Esophagus squamous epithelium (tissue), 5 donors: Measurements from ENCODE around the gene RBBP8. TPM values are rescaled to one million over a fixed set of nuclear protein-coding genes. Genes with fewer than 3 reads are reported as not detected.

Experiments
- DNase-seq: peaks from one replicate; lab custom pipeline; 2025; lab: John Stamatoyannopoulos, UW
- H3K27ac ChIP-seq, 4 donors: fragments of 200-600 bp; sonication (generic); one replicate each; pipeline ENCODE4 v1.5.1; 2016 to 2019; ENCODE audit warnings: mild to moderate bottlenecking in 1 of 4
- H3K27me3 ChIP-seq, 4 donors: fragments of 200-600 bp; sonication (generic); 1 replicate in 3 of 4; 2 replicates in 1 of 4; pipeline versions ENCODE4 v1.5.1 to v1.6.0; 2017 to 2021; ENCODE audit warnings: antibody characterized with exemption in 1 of 4
- H3K36me3 ChIP-seq, 3 donors: fragments of 200-600 bp; sonication (generic); one replicate each; pipeline ENCODE4 v1.5.1; 2016 to 2019
- H3K4me1 ChIP-seq, 3 donors: fragments of 200-600 bp; sonication (generic); one replicate each; pipeline ENCODE4 v1.5.1; 2017 to 2019
- H3K4me3 ChIP-seq, 4 donors: fragments of 200-600 bp; sonication (generic); 1 replicate in 3 of 4; 2 replicates in 1 of 4; pipeline ENCODE4 v1.5.1; 2016 to 2019; ENCODE audit warnings: mild to moderate bottlenecking in 2 of 4, moderate library complexity in 1 of 4
- H3K9me3 ChIP-seq, 3 donors: fragments of 200-600 bp; sonication (generic); one replicate each; pipeline ENCODE4 v1.5.1; 2016 to 2019
- POLR2A ChIP-seq, 4 donors: fragments of 450-650 bp; IDR thresholded peaks; one replicate each; pipeline ENCODE4 v1.6.1; 2017; ENCODE audit warnings: antibody characterized with exemption in 4 of 4, mild to moderate bottlenecking in 4 of 4, moderate library complexity in 3 of 4
- WGBS, 2 donors: methylation state at CpG; one replicate each; pipeline ENCODE4 v1.1.5; 2018; 5-methylcytosine and 5-hydroxymethylcytosine counted together
- intact Hi-C: fragments of 100-400 bp; cut with DNase I; formaldehyde crosslinking; loops from one replicate; pipeline ENCODE4 v1.15.0; 2022
- total RNA-seq, 4 donors: library from RNA; depleted of rRNA; stranded (reverse); fragments of >200 nt; gene quantifications; one replicate each; pipeline ENCODE4 v1.1.0, GENCODE V29; 2016
- TF ChIP-seq, protein P1 (sequence below), 6 experiments: fragments of 450-650 bp in 4 of 6; fragments of 200-600 bp in 2 of 6; sonication (generic) in 2 of 6; IDR thresholded peaks; one replicate each; pipeline ENCODE4 v1.5.1; 2016 to 2019; ENCODE audit warnings: antibody characterized with exemption in 6 of 6, mild to moderate bottlenecking in 4 of 6, moderate library complexity in 4 of 6
- donor health status: DM: yes; HTN: yes; CAD: no.

The RBBP8 gene
- total RNA-seq, 4 donors from 2014 or later = 22.3 to 69.8 (median 53.2) TPM

DNA sequence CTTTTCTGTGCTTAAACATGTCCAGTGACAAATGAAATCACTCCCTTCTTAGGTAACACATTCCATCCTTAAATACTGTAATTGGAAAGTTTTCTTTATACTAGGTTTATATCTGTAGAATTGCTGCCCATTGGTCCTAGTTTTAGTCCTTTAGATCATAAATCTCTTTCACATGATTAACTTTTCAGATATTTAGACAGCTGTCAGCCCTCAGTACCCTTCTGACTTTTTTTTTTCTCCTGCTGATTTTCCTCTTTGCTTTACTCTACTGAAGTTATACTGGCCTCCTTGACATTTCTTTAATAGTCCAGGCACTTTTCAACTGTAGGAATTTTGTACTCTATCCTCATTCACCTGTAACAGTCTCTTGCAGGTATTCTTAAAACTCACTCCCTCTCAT lies 28.9 kb downstream of the RBBP8 start:
- Histone ChIP-seq H3K36me3 (peaks cover 0 to 23% (median 0%) of the 10 kb centered on the region in 3 donors), H3K4me3 (no peak overlapping the region), H3K27ac (no peak overlapping the region), H3K9me3 (no peaks in the 10 kb centered on the region), H3K4me1 (no peaks in the 10 kb centered on the region), H3K27me3 (no peaks in the 10 kb centered on the region)
- no peak for TF ChIP-seq POLR2A (IDR thresholded peaks at IDR 0.05)
- TF ChIP-seq, protein P1, sequence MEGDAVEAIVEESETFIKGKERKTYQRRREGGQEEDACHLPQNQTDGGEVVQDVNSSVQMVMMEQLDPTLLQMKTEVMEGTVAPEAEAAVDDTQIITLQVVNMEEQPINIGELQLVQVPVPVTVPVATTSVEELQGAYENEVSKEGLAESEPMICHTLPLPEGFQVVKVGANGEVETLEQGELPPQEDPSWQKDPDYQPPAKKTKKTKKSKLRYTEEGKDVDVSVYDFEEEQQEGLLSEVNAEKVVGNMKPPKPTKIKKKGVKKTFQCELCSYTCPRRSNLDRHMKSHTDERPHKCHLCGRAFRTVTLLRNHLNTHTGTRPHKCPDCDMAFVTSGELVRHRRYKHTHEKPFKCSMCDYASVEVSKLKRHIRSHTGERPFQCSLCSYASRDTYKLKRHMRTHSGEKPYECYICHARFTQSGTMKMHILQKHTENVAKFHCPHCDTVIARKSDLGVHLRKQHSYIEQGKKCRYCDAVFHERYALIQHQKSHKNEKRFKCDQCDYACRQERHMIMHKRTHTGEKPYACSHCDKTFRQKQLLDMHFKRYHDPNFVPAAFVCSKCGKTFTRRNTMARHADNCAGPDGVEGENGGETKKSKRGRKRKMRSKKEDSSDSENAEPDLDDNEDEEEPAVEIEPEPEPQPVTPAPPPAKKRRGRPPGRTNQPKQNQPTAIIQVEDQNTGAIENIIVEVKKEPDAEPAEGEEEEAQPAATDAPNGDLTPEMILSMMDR (IDR thresholded peaks at IDR 0.05) = no peak
- intact Hi-C loops = no loop called here
- DNase-seq = no peak

DNA sequence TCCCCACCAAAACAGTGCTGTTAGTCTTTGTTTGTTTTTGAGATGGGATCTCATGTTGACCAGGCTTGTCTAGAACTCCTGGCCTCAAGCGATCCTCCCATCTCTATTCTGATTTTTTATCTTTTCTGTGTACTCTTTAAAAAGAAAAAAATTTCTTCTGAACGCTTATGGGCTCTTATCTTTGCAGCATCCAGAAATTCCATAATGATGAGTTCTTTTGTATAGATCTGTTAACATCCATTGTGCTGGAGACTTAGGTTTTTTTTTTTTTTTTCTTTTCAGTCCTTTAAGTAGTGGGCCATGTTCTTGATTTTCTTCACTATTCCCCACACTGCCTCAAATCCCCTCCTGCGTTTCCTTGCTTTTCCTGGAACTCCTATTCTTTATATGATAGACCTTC lies 31.0 kb downstream of the RBBP8 start:
- 76 to 79% methylated on average over 3 of the region's 3 CpGs for WGBS, 2 donors

DNA sequence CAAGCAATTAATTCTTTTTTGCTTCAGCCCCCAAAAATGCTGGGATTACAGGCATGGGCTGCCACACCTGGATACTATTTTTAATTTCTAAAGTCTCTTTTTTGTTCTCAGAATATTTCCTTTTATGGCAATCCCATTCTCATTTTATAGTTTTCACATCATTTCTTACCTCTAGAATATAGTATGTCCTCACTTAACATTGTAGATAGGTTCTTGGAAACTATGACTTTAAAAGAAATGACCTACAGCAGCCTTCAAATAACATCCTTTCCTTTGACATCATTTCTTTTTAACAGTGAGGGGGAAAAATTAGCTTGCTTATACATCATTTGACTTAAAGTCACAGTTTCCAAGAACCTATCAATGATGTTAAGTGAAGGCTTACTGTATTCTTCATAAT lies 31.6 kb downstream of the RBBP8 start:
- Histone ChIP-seq H3K27me3 (no peaks in the 10 kb centered on the region), H3K9me3 (no peaks in the 10 kb centered on the region), H3K4me1 (no peaks in the 10 kb centered on the region), H3K27ac (no peak overlapping the region), H3K36me3 (peaks cover 0 to 27% (median 0%) of the 10 kb centered on the region in 3 donors), H3K4me3 (no peak overlapping the region)
- DNase-seq = no peak
- intact Hi-C loops = no loop called here
- TF ChIP-seq POLR2A (IDR thresholded peaks at IDR 0.05) = no peak
- TF ChIP-seq, protein P1 (IDR thresholded peaks at IDR 0.05) = no peak

More for the DNA sequence above, 31.0 kb downstream of the RBBP8 start:
- H3K4me1 ChIP-seq = no peaks in the 10 kb centered on the region
- TF ChIP-seq POLR2A (IDR thresholded peaks at IDR 0.05) = no peak
- TF ChIP-seq, protein P1 (IDR thresholded peaks at IDR 0.05) = no peak
- no peaks in the 10 kb centered on the region for H3K9me3 ChIP-seq
- no peak overlapping the region for H3K4me3 ChIP-seq
- no peaks in the 10 kb centered on the region for H3K27me3 ChIP-seq
- intact Hi-C loops = no loop called here
- no peak for DNase-seq
- H3K27ac ChIP-seq = no peak overlapping the region
- peaks cover 0 to 27% (median 0%) of the 10 kb centered on the region in 3 donors for H3K36me3 ChIP-seq

DNA sequence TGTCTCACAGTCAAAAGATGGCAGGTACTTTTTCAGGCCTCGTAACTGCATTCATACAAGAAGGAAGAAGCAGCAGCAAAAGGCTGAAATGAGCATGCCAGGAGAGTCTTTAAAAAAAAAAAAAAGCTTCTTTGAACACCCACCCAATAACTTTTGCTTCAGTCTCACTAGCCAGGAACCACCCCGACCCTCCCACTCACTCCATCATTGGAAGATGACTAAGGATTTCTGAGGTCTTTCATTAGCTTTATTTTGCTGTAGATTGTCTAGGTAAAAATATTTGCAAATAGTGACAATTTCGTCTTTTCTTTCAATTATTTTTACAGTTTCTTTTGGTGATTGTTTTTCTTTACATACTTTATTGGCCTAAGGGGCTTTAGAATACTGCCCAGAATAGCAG lies 37.9 kb downstream of the RBBP8 start:
- Histone ChIP-seq H3K36me3 (peaks cover 0 to 58% (median 0%) of the 10 kb centered on the region in 3 donors), H3K27ac (no peak overlapping the region), H3K27me3 (no peaks in the 10 kb centered on the region), H3K9me3 (no peaks in the 10 kb centered on the region), H3K4me3 (no peak overlapping the region), H3K4me1 (no peaks in the 10 kb centered on the region)
- no peak for DNase-seq
- intact Hi-C loops = no loop called here
- 70 to 90% methylated on average over 3 of the region's 3 CpGs for WGBS, 2 donors
- TF ChIP-seq POLR2A (IDR thresholded peaks at IDR 0.05) = no peak
- TF ChIP-seq, protein P1 (IDR thresholded peaks at IDR 0.05) = no peak

DNA sequence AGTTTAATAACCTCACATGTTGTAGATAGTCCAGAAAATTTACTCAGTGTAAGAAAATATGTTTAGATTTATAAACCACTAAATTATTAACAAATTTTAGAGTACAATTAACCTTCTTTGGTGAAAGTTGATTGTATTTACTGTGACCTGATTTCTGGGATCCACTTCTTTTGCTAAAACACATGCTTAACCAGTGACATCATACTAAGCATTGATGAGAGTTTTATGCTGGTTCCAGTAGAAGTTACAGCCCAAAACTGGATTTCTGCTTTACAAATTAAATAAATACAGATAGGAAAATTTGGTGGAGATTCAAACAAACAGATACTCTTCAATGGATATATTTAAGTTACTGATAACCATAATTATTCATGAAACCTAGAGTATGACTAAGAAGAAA lies 40.9 kb downstream of the RBBP8 start:
- intact Hi-C loops = no loop called here
- no peak for DNase-seq
- Histone ChIP-seq H3K27ac (no peak overlapping the region), H3K27me3 (no peaks in the 10 kb centered on the region), H3K9me3 (no peaks in the 10 kb centered on the region), H3K36me3 (peaks cover 0 to 40% (median 0%) of the 10 kb centered on the region in 3 donors), H3K4me3 (no peak overlapping the region), H3K4me1 (peaks cover 0 to 15% (median 8%) of the 10 kb centered on the region in 3 donors)
- TF ChIP-seq, protein P1 (IDR thresholded peaks at IDR 0.05) = no peak
- TF ChIP-seq POLR2A (IDR thresholded peaks at IDR 0.05) = no peak
